Activated T-helper 1 cell treated with Interleukin-2 at 50 U/mL for 16 hours (primary cell): ENCODE data around the gene TMEM207.

Experiments used
- DNase-seq: peaks from one replicate; pipeline ENCODE4 v3.0.0-alpha.2; 2020; ENCODE audit warnings: low read depth

The TMEM207 gene

DNA sequence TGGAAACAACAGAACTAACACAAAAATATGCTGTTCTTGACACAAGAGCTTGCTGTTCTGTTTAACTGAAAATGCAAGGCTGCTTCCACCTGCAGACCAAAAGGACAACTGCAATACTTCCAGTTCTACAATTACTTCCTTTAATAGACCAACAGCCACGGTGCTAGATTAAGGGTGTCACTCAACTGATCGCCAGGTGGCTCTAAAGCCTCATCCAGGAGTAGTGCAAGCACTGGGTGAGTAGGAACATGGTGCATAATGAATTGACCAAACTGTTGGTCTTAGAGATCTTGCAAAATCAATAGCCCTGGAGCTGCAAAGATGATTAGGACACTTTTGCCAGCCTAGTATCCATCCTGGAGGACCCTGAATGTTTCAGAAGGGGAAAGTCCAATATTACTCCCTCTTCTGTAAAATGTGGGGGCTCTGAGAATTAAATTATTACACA lies 65.4 kb downstream of the TMEM207 start:
- no peak for DNase-seq

DNA sequence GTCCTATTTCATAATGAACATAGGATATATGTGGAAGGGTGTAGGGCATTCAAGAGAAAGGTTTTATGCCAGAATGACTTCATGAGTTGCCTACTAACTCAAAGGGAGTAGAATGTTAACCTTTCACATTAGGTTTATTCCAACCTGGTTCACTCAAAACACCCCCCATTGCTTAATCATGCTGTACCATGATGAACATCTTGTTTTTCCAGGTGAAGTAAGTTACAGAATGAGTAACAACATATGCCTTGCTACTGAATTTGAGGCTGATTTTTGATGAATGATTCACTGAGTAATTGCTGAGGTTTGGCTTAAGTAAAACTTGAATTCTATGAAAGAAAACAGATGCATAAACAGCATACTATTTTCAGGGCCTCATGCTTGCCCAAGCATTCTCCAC lies 67.6 kb downstream of the TMEM207 start:
- no peak for DNase-seq

DNA sequence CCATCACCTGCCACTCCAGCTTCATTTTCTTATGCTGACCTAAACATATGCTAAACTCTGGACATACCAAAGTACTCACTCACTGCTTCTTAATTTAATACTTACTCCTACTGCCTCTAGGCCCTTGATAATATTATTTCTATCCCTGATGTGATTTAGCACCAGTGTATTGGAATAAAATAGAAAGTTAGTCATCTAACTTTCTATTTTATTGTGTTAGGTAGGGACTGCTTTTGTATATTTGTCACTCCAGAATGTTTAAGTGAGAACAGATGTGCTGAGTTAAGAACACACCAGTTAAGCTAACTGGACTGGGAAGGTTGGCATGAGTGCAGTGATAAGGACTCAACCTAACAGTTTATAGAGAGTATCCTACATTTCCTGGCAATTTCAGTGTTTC lies 68.3 kb downstream of the TMEM207 start:
- DNase-seq: no peak

DNA sequence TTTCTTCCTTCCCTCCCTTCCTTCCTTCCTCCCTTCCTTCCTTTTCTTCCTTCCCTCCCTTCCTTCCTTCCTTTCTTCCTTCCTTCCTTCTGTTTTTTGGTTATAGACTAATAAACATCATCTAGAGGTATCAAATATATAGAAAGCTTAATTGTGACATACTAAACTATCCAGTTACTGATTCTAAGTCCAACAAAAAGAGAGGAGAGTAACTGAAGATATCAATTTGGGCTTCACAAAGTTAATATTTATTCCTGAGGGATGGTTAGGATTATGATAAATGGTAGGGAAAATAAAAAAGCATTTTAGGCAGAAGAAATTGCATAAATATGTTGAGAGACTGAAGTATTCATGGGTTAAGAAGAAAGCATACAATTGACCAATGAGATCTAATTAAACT lies 69.5 kb downstream of the TMEM207 start:
- no peak for DNase-seq
